G401.6 (cell line): ENCODE data around the gene NUDT22.
"Not testable (repeated sequence)": the region's sequence is repeated elsewhere in the genome, so short reads cannot be mapped to it uniquely, and the experiment has no call there.

ENCODE experiments used
- FAIRE-seq: peaks from 2 replicates; lab custom pipeline; 2012; peaks lifted over from hg19 to GRCh38; lab: Jason Lieb, UNC

The NUDT22 gene

GRCh38 chr11:64243236-64243854 lies 17.3 kb downstream of the NUDT22 start:
- FAIRE-seq: no peak

GRCh38 chr11:64244107-64244506 lies 18.0 kb downstream of the NUDT22 start:
- no peak for FAIRE-seq

- no peak for FAIRE-seq
Observed at GRCh38 chr11:64244966-64245365, 18.9 kb downstream of the NUDT22 start.

GRCh38 chr11:64245401-64245796 lies 19.3 kb downstream of the NUDT22 start:
- no peak for FAIRE-seq

GRCh38 chr11:64245797-64246620 lies 19.9 kb downstream of the NUDT22 start:
- no peak for FAIRE-seq

GRCh38 chr11:64246621-64246870 lies 20.5 kb downstream of the NUDT22 start:
- not testable (repeated sequence) for FAIRE-seq

GRCh38 chr11:64246871-64247728 lies 21.0 kb downstream of the NUDT22 start, which contains the start of gene PPP1R14B:
Gene PPP1R14B, minus strand, starts transcription at chr11:64246943. Its CDS starts 270 bp downstream, at chr11:64246673.
- FAIRE-seq: no peak

GRCh38 chr11:64247729-64248531 lies 21.9 kb downstream of the NUDT22 start:
- FAIRE-seq: no peak

GRCh38 chr11:64248578-64248977 lies 22.5 kb downstream of the NUDT22 start:
- no peak for FAIRE-seq

GRCh38 chr11:64249038-64249437 lies 23.0 kb downstream of the NUDT22 start:
- FAIRE-seq: no peak

- no peak for FAIRE-seq
Observed at GRCh38 chr11:64249563-64250414, 23.7 kb downstream of the NUDT22 start.

- FAIRE-seq: no peak
Observed at GRCh38 chr11:64250415-64251015, 24.4 kb downstream of the NUDT22 start.

- no peak for FAIRE-seq
Observed at GRCh38 chr11:64251016-64251752, 25.1 kb downstream of the NUDT22 start, which contains the start of gene PLCB3. Gene PLCB3, plus strand, starts transcription at chr11:64251530. Its CDS starts 120 bp downstream, at chr11:64251650.

- no peak for FAIRE-seq
Observed at GRCh38 chr11:64251753-64252002, 25.6 kb downstream of the NUDT22 start.

GRCh38 chr11:64252003-64252872 lies 26.2 kb downstream of the NUDT22 start:
- no peak for FAIRE-seq

GRCh38 chr11:64253043-64253442 lies 27.0 kb downstream of the NUDT22 start:
- FAIRE-seq: no peak

- FAIRE-seq: no peak
Observed at GRCh38 chr11:64253481-64253880, 27.4 kb downstream of the NUDT22 start.

- FAIRE-seq: no peak
Observed at GRCh38 chr11:64254326-64254725, 28.3 kb downstream of the NUDT22 start.
